Measurements from ENCODE around the gene USH2A. TPM values are rescaled to one million over a fixed set of nuclear protein-coding genes. Genes with fewer than 3 reads are reported as not detected.

The USH2A gene
- total and polyA plus RNA-seq, 2 experiments from 2014 or later: under 0.01 to 0.01 TPM

GRCh38 chr1:215581896-215582295 is 841.4 kb downstream of the USH2A start:
- H2AFZ ChIP-seq: no peak overlapping the region
- no peaks in the 10 kb centered on the region for H3K9me3 ChIP-seq (ENCODE audit: low read depth)
- WGBS, 2 experiments (ENCODE audit: low coverage in 1 of 2, low lambda C conversion rate in 2 of 2, missing lambda C conversion rate in 2 of 2): 93 to 98% methylated on average over 2 of the region's 2 CpGs
- no peak overlapping the region for H3K4me3 ChIP-seq
- in situ Hi-C loops (cut with MboI): no loop called here
- no peak overlapping the region for H3K27ac ChIP-seq
- H3K27me3 ChIP-seq (replicated peaks; ENCODE audit: insufficient read depth): no peaks in the 10 kb centered on the region
- no peaks in the 10 kb centered on the region; the same call in 1 of the 2 replicates for H3F3A ChIP-seq (ENCODE audit: insufficient read depth)
- H4K20me1 ChIP-seq (ENCODE audit: insufficient read depth): no peaks in the 10 kb centered on the region
- peaks cover 16% of the 10 kb centered on the region for H3K79me2 ChIP-seq (ENCODE audit: insufficient read depth)
- TF ChIP-seq EZH2 (IDR thresholded peaks at IDR 0.05; ENCODE audit: insufficient read depth, poor library complexity, severe bottlenecking) (no peak), EZH2phosphoT487 (IDR thresholded peaks at IDR 0.05; ENCODE audit: insufficient read depth, low read depth) (no peak)
- DNase-seq: no peak
- no peak overlapping the region for H3K9ac ChIP-seq
- H3K4me1 ChIP-seq (ENCODE audit: insufficient read depth): 0 out of 2 replicates have a peak, but pooled peaks cover 4% of the 10 kb centered on the region
- peaks cover 56% of the 10 kb centered on the region for H3K36me3 ChIP-seq (ENCODE audit: low read depth)
- no peak overlapping the region for H3K4me2 ChIP-seq (ENCODE audit: unreplicated experiment)
- H3K9me2 ChIP-seq (ENCODE audit: insufficient read depth): no peaks in the 10 kb centered on the region

Small RNA genes within 50 kb of the gene (small RNA-seq; reads per million reads assigned to genes)
- gene MRPS18BP1 (ENCODE audit: low read depth, low replicate concordance): not detected
- gene RF00108 (ENCODE audit: low read depth, low replicate concordance): 0.50 reads per million

Data from GM23248 (cell line).